Activated T-helper 2 cell treated with anti-CD3 and anti-CD28 coated beads, Interferon-gamma antibody, Interleukin-2, Interleukin-4, amounts not matched to agents 10 μg/mL and 5 μg/mL and 100 μg/mL, durations not matched to agents 14 hours and 24 hours and 36 hours (primary cell): Measurements from ENCODE around the gene CDYL. TPM values are rescaled to one million over a fixed set of nuclear protein-coding genes. Genes with fewer than 3 reads are reported as not detected.

Source experiments
- DNase-seq: peaks from one replicate; pipeline ENCODE4 v3.0.0; 2021; ENCODE audit warnings: low spot score
- H3K27ac Mint-ChIP-seq: one replicate; pipeline ENCODE4 v1.8.0; 2021; ENCODE audit warnings: mixed read lengths
- H3K27me3 Mint-ChIP-seq: one replicate; pipeline ENCODE4 v1.8.0; 2021; ENCODE audit warnings: low read depth, mixed read lengths
- H3K36me3 Mint-ChIP-seq: one replicate; pipeline ENCODE4 v1.8.0; 2021; ENCODE audit warnings: low read depth, mixed read lengths
- H3K4me1 Mint-ChIP-seq: one replicate; pipeline ENCODE4 v1.8.0; 2021; ENCODE audit warnings: low read depth, mixed read lengths
- H3K4me3 Mint-ChIP-seq: one replicate; pipeline ENCODE4 v1.8.0; 2021; ENCODE audit warnings: low read depth, mild to moderate bottlenecking, moderate library complexity, mixed read lengths
- H3K9me3 Mint-ChIP-seq: one replicate; pipeline ENCODE4 v1.8.0; 2021; ENCODE audit warnings: mixed read lengths
- intact Hi-C: fragments of 100-400 bp; cut with micrococcal nuclease; formaldehyde crosslinking; loops from one replicate; pipeline ENCODE4 v1.15.1; 2023
- total RNA-seq: library from RNA; stranded (reverse); gene quantifications from 2 replicates; pipeline ENCODE4 v1.2.3, GENCODE V29; 2022

CDYL gene
- total RNA-seq, 1 donor from 2014 or later, result 40.9 TPM

GRCh38 chr6:4775494-4776130, 592 bp upstream of the CDYL start:
- Mint-ChIP-seq H3K27ac (no peak overlapping the region), H3K27me3 (peaks cover 28% of the 10 kb centered on the region), H3K4me3 (peak overlapping the region; percentile 83), H3K4me1 (peaks cover 48% of the 10 kb centered on the region), H3K9me3 (peaks cover 19% of the 10 kb centered on the region), H3K36me3 (peaks cover 15% of the 10 kb centered on the region)
- intact Hi-C loops, result loop anchor here (2.0 to 10.0 kb wide), 6 partner anchors 77 to 751 kb away; partner anchors contain the start of genes ECI2 and RPP40
- peak; percentile 43 for DNase-seq

GRCh38 chr6:4776493-4777393, 539 bp downstream of the CDYL start:
- peak; percentile 16 for DNase-seq
- peak overlapping the region; percentile 82 for H3K27ac Mint-ChIP-seq
- intact Hi-C loops, result loop anchor here (1.0 to 10.0 kb wide), 7 partner anchors 11 to 752 kb away; partner anchors contain the start of genes ECI2 and RPP40
- peaks cover 25% of the 10 kb centered on the region for H3K27me3 Mint-ChIP-seq
- H3K4me1 Mint-ChIP-seq, result peaks cover 58% of the 10 kb centered on the region
- peaks cover 19% of the 10 kb centered on the region for H3K9me3 Mint-ChIP-seq
- H3K4me3 Mint-ChIP-seq, result peak overlapping the region; percentile 87
- peaks cover 15% of the 10 kb centered on the region for H3K36me3 Mint-ChIP-seq

GRCh38 chr6:4777394-4777935, 1.3 kb downstream of the CDYL start:
- DNase-seq, result no peak
- intact Hi-C loops, result loop anchor here (1.0 to 10.0 kb wide), 7 partner anchors 10 to 753 kb away; partner anchors contain the start of genes ECI2 and RPP40
- Mint-ChIP-seq H3K27me3 (peaks cover 20% of the 10 kb centered on the region), H3K36me3 (peaks cover 15% of the 10 kb centered on the region), H3K9me3 (peaks cover 19% of the 10 kb centered on the region), H3K4me3 (peak overlapping the region; percentile 87), H3K4me1 (peaks cover 64% of the 10 kb centered on the region), H3K27ac (peak overlapping the region; percentile 82)

GRCh38 chr6:4778086-4778485, 1.9 kb downstream of the CDYL start:
- intact Hi-C loops, result loop anchor here (5.0 to 10.0 kb wide), 5 partner anchors 74 to 753 kb away; partner anchors contain the start of genes ECI2 and RPP40
- Mint-ChIP-seq H3K9me3 (peaks cover 14% of the 10 kb centered on the region), H3K27me3 (peaks cover 15% of the 10 kb centered on the region), H3K27ac (peak overlapping the region; percentile 66), H3K36me3 (peaks cover 15% of the 10 kb centered on the region), H3K4me3 (peak overlapping the region; percentile 87), H3K4me1 (peaks cover 60% of the 10 kb centered on the region)
- DNase-seq, result no peak

- H3K9me3 Mint-ChIP-seq, result peaks cover 25% of the 10 kb centered on the region
- peaks cover 43% of the 10 kb centered on the region for H3K4me1 Mint-ChIP-seq
- H3K27ac Mint-ChIP-seq, result no peak overlapping the region
- no peak overlapping the region for H3K4me3 Mint-ChIP-seq
- DNase-seq, result no peak
- no peaks in the 10 kb centered on the region for H3K27me3 Mint-ChIP-seq
- intact Hi-C loops, result no loop called here
- peaks cover 27% of the 10 kb centered on the region for H3K36me3 Mint-ChIP-seq
Measured at GRCh38 chr6:4780360-4780812, 4.2 kb downstream of the CDYL start.

GRCh38 chr6:4781426-4781825, 5.2 kb downstream of the CDYL start:
- Mint-ChIP-seq H3K9me3 (peaks cover 25% of the 10 kb centered on the region), H3K4me3 (no peak overlapping the region), H3K27me3 (no peaks in the 10 kb centered on the region), H3K4me1 (peaks cover 46% of the 10 kb centered on the region), H3K36me3 (peaks cover 27% of the 10 kb centered on the region), H3K27ac (no peak overlapping the region)
- intact Hi-C loops, result no loop called here
- DNase-seq, result no peak

GRCh38 chr6:4781967-4782575, 5.9 kb downstream of the CDYL start:
- Mint-ChIP-seq H3K9me3 (peaks cover 25% of the 10 kb centered on the region), H3K27me3 (no peaks in the 10 kb centered on the region), H3K36me3 (peaks cover 27% of the 10 kb centered on the region), H3K4me3 (no peak overlapping the region), H3K4me1 (peaks cover 52% of the 10 kb centered on the region), H3K27ac (no peak overlapping the region)
- intact Hi-C loops, result no loop called here
- DNase-seq, result no peak

- Mint-ChIP-seq H3K4me3 (peak overlapping the region; percentile 67), H3K27me3 (no peaks in the 10 kb centered on the region), H3K36me3 (peaks cover 15% of the 10 kb centered on the region), H3K9me3 (peaks cover 12% of the 10 kb centered on the region), H3K27ac (peak overlapping the region; percentile 94), H3K4me1 (peaks cover 41% of the 10 kb centered on the region)
- DNase-seq, result no peak
- intact Hi-C loops, result loop anchor here (1.0 kb wide), 1 partner anchor 10 kb away; no protein-coding TSS in a partner anchor
Measured at GRCh38 chr6:4786996-4787395, 10.8 kb downstream of the CDYL start.

GRCh38 chr6:4788482-4788881, 12.3 kb downstream of the CDYL start:
- Mint-ChIP-seq H3K9me3 (peaks cover 9% of the 10 kb centered on the region), H3K4me1 (peaks cover 36% of the 10 kb centered on the region), H3K27ac (no peak overlapping the region), H3K4me3 (no peak overlapping the region), H3K36me3 (peaks cover 15% of the 10 kb centered on the region), H3K27me3 (no peaks in the 10 kb centered on the region)
- intact Hi-C loops, result no loop called here
- DNase-seq, result no peak

- intact Hi-C loops, result no loop called here
- Mint-ChIP-seq H3K9me3 (peaks cover 3% of the 10 kb centered on the region), H3K27me3 (no peaks in the 10 kb centered on the region), H3K4me3 (no peak overlapping the region), H3K4me1 (peaks cover 36% of the 10 kb centered on the region), H3K27ac (peak overlapping the region; percentile 33), H3K36me3 (peaks cover 9% of the 10 kb centered on the region)
- no peak for DNase-seq
Measured at GRCh38 chr6:4788953-4789584, 12.9 kb downstream of the CDYL start.

- H3K4me3 Mint-ChIP-seq, result no peak overlapping the region
- H3K9me3 Mint-ChIP-seq, result no peaks in the 10 kb centered on the region
- DNase-seq, result no peak
- peaks cover 2% of the 10 kb centered on the region for H3K36me3 Mint-ChIP-seq
- intact Hi-C loops, result loop anchor here (5.0 kb wide), 1 partner anchor 147 kb away; no protein-coding TSS in a partner anchor
- H3K27me3 Mint-ChIP-seq, result no peaks in the 10 kb centered on the region
- peak overlapping the region; percentile 74 for H3K27ac Mint-ChIP-seq
- H3K4me1 Mint-ChIP-seq, result peaks cover 35% of the 10 kb centered on the region
Measured at GRCh38 chr6:4790158-4790899, 14.1 kb downstream of the CDYL start.
